Activated effector memory CD4-positive, alpha-beta T cell treated with Interleukin-2 at 50 U/mL for 16 hours (primary cell): ENCODE data around the gene ADAMTS2.

Source experiments
- DNase-seq: peaks from one replicate; pipeline ENCODE4 v3.0.0-alpha.2; 2020

The ADAMTS2 gene

DNA sequence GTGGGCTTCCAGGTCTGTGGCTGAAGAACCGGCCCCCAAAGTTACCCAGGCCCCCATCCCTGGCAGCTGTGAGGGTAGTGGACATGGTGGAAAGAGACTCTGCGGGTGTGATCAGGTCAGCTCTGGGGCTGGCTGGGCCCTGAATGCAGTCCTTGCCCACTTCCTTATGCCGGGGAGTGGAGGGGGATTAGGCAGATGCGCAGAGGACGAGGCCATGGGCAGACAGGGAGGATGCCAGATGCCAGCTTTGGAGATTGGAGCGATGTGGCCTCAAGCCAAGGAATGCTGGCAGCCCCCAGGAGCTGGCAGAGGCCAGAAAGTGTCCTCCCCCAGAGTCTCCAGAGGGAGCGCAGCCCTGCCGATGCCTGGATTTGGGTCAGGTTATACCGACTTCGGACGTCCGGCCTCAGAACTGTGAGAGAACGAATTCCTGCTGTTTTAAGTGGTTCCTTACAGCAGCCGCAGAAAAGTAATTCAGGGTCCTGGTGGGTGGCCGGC is 69.8 kb downstream of the ADAMTS2 start:
- no peak for DNase-seq

- DNase-seq, result no peak
These were observed 70.6 kb downstream of the ADAMTS2 start for GRCh38 chr5:179274321-179275315.

DNA sequence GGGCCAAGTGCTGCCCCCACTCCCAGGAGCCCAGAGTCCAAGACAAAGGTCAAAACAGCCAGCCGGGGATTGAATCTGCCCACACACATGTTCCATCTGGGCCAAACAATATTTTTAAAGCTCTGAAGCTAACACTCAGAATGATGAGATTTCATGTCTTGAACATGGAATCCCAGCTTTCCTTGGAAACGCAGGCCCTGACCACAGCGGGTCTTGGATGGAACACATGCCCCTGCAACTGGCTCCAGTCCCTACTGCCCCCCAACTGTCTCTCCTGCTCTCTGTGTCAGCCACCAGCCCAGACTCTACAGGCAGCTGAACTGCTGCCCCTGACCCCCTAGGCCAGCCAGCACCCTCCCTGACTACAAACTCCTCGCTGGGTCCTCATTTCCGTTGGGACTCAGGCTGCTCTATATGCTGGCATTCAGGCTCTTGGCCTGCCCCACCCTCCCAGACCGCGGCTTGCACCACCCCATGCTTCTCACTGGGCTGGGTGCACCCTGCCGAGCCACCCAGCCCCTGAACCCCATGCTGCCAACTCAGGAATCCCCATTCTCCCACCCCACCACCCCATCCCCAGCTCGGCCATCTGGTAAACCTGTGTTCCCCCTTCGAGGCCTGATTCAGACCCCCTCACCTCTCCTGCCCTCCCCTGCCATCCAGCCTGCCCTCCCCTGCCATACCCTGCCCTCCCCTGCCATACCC is 71.7 kb downstream of the ADAMTS2 start:
- DNase-seq, result no peak

GRCh38 chr5:179273073-179273435 is 72.2 kb downstream of the ADAMTS2 start:
- DNase-seq, result no peak

GRCh38 chr5:179272326-179273072 is 72.8 kb downstream of the ADAMTS2 start:
- DNase-seq, result no peak

GRCh38 chr5:179271821-179272325 is 73.4 kb downstream of the ADAMTS2 start:
- DNase-seq, result no peak

GRCh38 chr5:179271428-179271734 is 73.9 kb downstream of the ADAMTS2 start:
- no peak for DNase-seq

DNA sequence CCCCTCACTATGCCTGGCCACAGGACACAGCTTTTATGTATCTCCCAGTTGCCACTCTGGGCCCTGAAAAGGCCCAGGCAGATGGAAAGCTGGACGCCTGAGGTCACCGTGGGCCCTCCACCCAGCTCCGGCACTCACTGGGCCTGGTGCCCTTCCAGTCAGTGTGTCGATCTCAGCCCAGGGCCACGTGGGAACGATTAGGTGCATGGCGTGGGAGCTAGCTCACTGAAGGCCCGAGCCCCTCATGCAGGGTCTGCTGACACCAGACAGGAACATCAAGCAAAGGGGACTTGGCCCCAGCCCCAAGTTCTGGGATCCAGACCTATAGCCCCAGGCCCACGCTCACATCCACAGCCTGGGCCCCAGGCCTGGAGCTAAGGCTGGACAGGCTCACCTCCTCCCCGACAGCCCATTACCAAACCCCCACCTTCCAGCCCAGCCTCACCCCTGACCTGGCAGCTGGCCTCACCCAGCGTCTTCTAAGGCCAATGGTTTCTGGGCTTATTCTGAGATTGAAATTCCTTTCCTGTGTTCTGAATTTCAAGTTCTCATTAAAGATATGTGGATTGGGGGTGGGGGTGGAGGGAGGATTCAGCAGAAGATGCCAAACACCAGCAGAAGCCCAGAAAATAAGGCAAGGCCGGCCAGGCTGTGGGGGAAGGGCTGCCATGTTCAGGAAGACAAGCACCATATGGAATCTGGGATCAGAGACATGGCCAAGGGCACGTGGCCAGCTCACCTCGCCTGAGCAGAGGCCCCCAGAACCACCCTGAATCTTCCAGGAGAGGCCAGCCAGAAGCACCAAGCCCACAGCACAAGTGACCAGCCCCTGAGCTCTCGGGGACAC is 74.5 kb downstream of the ADAMTS2 start:
- DNase-seq, result no peak

GRCh38 chr5:179269781-179270543 is 75.3 kb downstream of the ADAMTS2 start:
- no peak for DNase-seq

DNA sequence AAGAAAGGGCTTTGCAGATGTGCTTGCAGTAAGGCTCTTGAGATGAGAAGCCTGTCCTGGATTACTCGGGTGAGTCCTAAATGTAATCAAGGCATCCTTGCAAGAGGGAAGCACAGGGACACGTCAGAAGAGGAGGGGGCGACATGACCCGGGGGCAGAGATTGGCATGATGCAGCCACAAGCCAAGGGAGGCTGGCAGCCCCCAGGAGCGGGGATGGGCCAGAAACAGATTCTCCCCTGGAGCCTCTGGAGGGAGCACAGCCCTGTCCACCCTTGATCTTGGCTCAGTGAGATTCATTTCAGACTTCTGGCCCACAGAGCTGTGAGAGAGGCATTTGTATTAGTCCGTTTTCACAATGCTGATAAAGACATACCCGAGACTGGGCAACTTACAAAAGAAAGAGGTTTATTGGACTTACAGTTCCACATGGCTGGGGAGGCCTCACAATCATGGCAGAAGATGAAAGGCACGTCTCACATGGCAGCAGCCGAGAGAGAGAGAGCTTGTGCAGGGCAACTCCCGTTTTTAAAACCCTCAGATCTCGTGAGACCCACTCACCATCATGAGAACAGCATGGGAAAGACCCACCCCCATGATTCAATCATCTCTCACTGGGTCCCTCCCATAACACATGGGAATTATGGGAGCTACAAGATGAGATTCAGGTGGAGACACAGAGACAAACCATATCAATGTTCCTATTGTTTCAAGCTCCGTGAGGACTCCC is 76.1 kb downstream of the ADAMTS2 start:
- DNase-seq, result no peak

DNA sequence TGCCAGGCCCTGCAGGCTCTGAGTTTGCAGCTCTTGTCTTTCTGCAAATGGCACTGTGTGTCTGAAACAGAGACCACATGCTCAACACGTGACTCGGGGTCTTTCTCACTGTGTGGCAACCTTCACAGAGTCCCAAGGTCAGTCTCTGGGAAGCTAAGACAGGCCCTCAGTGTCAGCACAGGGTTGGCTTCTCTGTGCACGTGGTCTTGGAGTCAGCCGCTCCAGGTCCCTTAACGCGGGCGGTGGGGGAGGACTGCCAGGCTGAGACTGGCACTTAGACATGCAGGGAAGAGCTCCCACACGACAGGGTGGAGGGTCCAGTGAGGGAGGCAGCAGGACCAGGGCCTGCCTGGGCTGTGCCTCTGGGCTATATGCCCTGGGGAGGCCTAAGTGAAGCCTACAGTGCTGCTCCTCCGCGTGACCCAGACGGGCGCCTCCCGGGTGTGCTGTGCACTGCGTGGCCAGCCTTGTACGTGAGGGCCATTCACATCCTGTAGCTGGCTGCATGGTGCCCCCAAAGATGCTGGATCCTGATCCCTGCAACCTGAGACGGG is 76.8 kb downstream of the ADAMTS2 start:
- DNase-seq, result no peak

DNA sequence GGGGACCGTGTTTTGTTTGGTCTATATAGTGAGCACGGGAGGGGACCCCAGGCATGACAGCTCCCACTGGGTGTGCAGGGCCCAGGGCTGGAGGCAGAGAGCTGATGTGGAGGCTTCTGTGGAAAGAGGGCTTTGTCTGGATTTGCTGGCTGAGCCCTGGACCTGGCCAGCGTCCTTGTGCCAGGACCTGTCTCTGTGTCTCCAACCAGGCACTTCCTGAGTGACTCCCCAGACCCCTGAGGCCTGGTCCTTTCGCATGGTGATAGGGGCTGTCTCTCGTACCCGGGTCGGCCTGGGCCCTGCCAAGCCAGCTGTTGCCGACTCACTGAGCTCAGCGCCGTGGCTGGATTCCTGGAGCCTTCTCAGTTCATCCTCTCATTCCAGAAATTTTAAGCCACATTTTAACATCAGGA is 77.6 kb downstream of the ADAMTS2 start:
- DNase-seq, result no peak

DNA sequence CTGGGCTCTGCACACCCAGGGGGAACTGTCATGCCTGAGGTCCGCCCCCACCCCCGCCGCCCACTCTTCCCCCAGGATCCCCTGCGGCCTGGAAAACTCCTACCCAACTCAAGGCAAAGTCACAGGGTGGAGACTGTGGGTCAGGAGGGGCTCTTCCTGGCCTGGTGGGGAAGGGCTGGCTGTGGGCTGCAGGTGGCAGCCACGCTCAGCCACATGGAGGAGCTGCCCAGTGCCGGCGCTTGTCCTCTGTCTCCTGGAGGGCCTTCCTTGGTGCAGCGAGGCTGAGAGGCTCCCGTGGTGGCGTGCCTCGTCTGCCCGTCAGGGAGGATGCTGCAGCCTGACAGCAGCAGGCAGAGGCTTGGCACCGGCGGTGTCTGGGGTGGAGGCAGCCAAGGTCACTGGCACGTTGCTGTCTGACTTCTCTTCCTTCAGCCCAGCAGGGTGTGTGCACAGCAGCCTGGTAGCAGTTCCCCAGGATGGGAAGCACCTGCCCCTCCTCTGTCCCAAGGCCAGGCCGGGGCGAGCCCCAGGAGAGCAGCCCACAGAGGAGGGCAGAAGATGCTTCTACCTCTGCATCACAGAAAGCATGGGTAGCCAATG is 78.1 kb downstream of the ADAMTS2 start:
- no peak for DNase-seq

DNA sequence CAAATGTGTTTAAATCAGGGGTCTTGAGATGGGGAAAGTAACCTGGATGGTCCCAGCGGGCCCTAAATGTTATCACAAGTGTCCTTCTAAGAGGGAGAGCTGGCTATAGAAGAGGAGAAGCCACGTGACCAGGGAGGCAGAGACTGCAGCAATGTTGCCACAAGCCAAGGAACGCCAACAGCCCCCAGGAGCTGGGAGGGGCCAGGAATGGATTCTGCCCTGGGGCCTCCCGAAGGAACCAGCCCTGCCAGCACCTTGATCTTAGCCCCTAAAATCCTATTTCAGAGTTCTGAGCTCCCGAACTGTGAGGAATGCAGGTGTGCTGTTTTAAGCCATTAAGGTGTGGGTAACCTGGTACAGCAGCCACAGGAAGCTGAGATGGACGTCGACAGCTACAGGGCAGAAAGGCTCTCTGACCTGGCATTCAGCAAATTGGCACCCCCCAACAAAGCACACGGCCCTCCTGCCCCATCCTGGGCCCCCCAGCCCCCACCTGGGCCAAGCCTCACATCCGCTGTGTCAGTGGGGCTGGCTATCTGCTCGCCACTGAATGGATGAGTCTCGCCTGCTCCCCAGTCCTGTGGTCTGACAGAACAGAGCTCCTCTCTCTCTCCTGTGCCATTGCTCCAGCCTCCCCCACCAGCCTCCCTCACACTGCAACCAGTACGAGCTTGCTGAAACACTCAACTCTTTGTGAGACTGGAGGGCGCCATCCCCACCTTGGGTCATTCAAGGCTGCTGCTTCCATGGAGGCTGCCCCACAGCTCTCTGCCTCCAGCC is 78.8 kb downstream of the ADAMTS2 start:
- no peak for DNase-seq

DNA sequence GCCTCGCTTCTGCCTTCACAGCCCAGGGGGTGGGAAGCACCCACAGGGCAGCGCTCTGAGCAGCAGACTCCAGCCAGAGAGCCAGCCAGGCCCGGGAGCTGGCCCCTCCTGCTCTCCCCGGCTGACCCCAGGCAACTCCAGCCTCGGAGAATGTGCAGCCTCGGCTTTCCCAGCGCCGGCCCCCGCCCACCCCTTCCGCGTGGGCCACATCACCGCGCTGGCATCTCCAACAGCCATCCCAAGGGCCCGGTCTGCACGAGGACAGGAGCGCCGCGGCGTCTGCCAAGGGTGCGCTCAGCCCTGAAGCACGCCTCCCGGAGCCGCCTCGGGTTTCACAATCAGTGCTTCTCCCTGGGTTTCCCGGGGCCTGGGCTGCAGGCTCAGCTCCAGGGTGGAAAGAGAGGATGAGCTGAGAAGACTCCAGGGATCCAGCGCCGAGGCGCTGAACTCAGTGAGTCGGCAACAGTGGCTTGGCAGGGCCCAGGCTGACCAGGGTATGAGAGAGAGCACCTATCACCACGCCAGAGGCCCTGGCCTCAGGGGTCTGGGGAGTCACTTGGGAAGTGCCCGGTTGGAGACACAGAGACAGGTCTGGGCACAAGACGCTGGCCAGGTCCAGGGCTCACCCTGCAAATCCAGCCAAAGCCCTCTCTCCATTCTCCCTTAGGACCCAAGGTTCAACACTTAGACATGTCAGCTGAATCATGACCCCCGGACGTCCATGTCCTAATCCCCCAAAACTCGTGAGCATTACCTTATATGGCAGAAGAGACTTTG is 79.6 kb downstream of the ADAMTS2 start:
- no peak for DNase-seq

GRCh38 chr5:179264783-179265513 is 80.3 kb downstream of the ADAMTS2 start:
- DNase-seq, result no peak

DNA sequence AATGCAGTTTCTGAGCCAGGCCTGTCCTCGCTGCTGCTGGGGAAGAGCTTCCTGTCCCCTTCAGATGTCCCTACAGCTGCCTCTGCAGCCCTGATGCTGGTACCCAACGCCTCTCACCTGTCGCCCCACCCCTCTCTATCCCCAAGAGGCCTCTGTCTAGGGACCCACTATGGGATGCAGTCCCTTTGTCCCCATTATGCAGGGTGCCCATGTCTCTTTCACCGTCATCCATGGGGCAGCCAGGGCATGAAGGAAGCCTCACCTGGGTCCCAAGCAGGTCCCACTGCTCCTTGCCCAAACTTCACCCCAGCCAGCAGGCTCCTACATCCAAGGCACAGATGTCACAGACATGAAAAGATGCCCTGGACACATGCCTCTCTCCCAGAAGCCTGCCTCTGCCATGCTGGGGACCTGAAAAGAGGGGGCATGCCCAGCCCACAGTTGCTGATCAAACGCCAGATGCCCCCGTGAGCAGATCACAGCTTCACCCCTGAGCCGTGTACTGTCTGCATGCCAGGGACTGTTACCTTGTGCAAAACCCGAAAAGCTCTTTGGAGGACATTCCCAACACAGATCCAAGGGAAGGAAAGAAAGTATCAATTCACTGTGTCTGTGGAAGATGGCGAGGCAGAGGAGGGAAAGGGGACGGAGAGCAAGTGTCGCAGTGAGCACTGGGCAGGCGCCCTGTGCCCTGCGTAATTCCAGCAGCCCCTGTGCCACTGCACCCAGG is 81.0 kb downstream of the ADAMTS2 start:
- no peak for DNase-seq
